Stimulated activated effector memory CD8-positive, alpha-beta T cell treated with anti-CD3 and anti-CD28 coated beads, Interleukin-12 subunit alpha, Interleukin-12 subunit beta, amount 100 ng/mL, for 72 hours (primary cell): Measurements from ENCODE around the gene MAPK12.
A peak's percentile ranks its signal among the peaks of the same experiment; 100 is the strongest.

Source experiments
- ATAC-seq: fragments of 150-1000 bp; cut with Tn5 transposase; 2 replicates; pipeline ENCODE4 v1.10.0; 2021
- DNase-seq, 2 donors: peaks; one replicate each; pipeline ENCODE4 v3.0.0; 2021 to 2022; ENCODE audit warnings: low spot score in 2 of 2
- H3K27ac Mint-ChIP-seq: one replicate; pipeline ENCODE4 v1.8.0; 2022; ENCODE audit warnings: mild to moderate bottlenecking, mixed read lengths
- H3K36me3 Mint-ChIP-seq: one replicate; pipeline ENCODE4 v1.8.0; 2022; ENCODE audit warnings: mild to moderate bottlenecking, mixed read lengths
- H3K4me1 Mint-ChIP-seq: one replicate; pipeline ENCODE4 v1.8.0; 2022; ENCODE audit warnings: mixed read lengths
- H3K4me3 Mint-ChIP-seq: one replicate; pipeline ENCODE4 v1.8.0; 2022; ENCODE audit warnings: mild to moderate bottlenecking, mixed read lengths
- H3K9me3 Mint-ChIP-seq: one replicate; pipeline ENCODE4 v1.8.0; 2022; ENCODE audit warnings: mixed read lengths

Gene MAPK12

DNA sequence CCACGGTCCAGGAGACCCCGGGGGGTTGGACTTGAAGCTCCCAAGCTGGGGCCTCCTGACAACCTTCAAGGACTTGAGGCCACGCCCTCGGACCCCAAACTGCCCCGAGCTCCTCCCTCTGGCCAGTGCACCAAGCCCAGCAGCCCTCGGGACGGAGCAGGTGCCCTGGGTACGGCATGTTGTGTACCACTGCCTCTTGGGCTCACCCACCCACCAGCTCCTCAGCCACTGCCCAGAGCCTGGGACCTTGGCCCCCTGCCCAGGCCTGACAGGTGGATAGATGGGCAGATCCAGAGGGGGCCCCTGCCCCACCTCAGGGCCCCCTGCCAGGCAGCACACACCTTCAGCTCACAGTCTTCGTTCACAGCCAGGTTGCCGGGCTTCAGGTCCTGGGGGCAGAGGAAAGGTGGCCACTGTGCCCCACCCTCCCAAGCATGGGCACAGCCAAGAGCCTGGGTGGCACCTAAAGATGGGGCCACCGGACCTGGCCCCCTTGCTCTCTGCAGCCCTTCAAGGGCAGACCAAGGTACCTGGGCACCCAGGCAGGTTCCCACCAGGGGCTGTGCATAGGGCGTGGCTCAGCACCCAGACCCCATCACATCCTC, 5.1 kb downstream of the MAPK12 start:
- no peaks in the 10 kb centered on the region for H3K36me3 Mint-ChIP-seq
- H3K4me1 Mint-ChIP-seq: no peaks in the 10 kb centered on the region
- no peak for DNase-seq
- H3K4me3 Mint-ChIP-seq: no peak overlapping the region
- no peaks in the 10 kb centered on the region for H3K9me3 Mint-ChIP-seq
- H3K27ac Mint-ChIP-seq: no peak overlapping the region
- ATAC-seq: no peak

GRCh38 chr22:50255607-50256006, 5.9 kb downstream of the MAPK12 start:
- DNase-seq (no peak), ATAC-seq (no peak)
- no peaks in the 10 kb centered on the region for H3K4me1 Mint-ChIP-seq
- no peak overlapping the region for H3K27ac Mint-ChIP-seq
- no peaks in the 10 kb centered on the region for H3K9me3 Mint-ChIP-seq
- H3K4me3 Mint-ChIP-seq: no peak overlapping the region
- no peaks in the 10 kb centered on the region for H3K36me3 Mint-ChIP-seq

DNA sequence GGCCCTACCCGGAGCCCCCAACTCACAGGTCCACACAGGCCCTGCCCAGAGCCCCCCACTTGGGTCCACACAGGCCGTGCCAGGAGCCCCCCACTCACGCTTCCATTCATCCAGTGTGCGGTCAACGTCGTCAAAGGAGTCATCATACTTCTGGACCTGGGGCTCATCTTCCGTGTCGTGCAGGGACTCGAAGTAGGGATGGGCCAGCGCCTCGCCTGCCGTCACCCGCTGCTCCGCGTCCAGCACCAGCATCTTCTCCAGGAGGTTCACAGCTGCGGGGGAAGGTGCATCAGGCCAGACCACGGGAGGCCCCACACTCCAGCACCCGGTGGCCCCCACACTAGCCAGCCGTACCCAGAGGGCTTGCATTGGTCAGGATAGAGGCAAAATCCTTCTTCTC, 6.4 kb downstream of the MAPK12 start:
- DNase-seq (no peak), ATAC-seq (no peak)
- no peaks in the 10 kb centered on the region for H3K9me3 Mint-ChIP-seq
- no peak overlapping the region for H3K27ac Mint-ChIP-seq
- H3K4me1 Mint-ChIP-seq: peaks cover 4% of the 10 kb centered on the region
- H3K4me3 Mint-ChIP-seq: no peak overlapping the region
- no peaks in the 10 kb centered on the region for H3K36me3 Mint-ChIP-seq

DNA sequence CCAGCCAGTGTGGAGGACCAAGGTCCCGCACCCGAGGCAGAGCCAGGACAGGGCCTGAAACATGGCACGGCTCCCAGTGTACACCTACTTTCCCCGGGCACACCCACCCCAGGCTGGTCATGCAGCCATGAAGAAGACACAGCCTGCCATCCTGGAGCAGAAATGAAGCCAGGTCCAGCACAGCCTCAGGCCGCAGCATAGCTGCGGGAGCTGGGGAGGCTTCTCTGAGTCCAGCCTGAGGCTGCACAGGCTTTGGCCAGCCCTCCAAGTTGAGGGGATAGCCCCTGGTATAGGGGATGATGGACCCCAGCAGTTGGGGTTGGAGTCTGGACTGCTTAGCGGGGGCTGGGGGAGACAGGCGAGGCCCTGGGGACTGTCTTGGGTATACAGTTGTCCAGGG, 7.5 kb downstream of the MAPK12 start:
- no peak for DNase-seq
- no peaks in the 10 kb centered on the region for H3K36me3 Mint-ChIP-seq
- peaks cover 6% of the 10 kb centered on the region for H3K4me1 Mint-ChIP-seq
- no peak for ATAC-seq
- no peak overlapping the region for H3K27ac Mint-ChIP-seq
- no peak overlapping the region for H3K4me3 Mint-ChIP-seq
- H3K9me3 Mint-ChIP-seq: no peaks in the 10 kb centered on the region

- H3K4me3 Mint-ChIP-seq: no peak overlapping the region
- DNase-seq: no peak
- no peak overlapping the region for H3K27ac Mint-ChIP-seq
- no peak for ATAC-seq
- H3K4me1 Mint-ChIP-seq: peaks cover 6% of the 10 kb centered on the region
- no peaks in the 10 kb centered on the region for H3K36me3 Mint-ChIP-seq
- H3K9me3 Mint-ChIP-seq: no peaks in the 10 kb centered on the region
Observed at GRCh38 chr22:50253046-50253915, 8.2 kb downstream of the MAPK12 start.

DNA sequence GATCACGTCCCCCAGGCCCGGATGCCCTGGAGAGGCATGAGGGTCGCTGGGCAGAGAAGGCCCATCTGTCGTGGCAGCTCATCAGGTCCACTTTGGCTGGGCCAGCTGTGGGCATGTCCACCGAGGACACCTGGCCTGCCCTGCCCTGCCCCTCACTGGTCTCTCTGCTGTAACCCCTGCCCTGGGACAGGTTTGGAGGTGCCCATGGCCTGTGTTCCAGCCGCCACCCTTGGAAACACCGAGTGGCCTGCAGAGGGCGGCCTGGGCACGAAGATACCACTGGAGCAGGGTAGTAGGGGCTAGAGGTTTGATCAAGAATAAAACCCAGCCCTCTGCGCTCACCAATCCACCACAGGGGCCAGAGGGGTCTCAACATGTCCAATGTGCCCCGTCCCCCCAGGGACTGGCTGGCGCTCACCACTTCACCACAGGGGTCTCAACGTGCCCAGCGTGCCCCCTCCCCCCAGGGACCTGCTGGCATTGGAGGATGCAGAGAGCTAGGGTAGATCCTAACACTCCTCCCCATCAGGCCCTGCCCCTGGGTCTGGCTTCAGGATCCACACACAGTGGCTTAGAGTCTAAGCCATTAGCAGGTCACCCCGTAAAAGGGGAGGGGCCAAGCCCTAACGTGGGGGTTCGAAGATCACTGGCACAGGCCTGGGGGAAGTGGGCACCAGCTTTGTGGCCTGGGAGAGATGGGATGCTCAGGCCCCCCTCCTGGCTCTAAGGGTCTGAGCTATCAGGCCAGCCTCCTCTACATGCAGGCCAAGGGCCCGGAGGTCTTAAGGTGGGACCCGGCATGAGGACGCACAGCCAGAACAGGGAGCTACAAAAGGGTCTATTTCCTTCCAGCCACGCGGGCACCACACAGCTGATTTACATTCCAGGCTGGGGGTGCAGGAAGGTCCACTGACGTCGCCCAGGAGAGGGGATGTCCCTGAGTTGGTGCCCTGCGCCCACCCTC, 9.1 kb downstream of the MAPK12 start:
- Mint-ChIP-seq H3K4me1 (peaks cover 13% of the 10 kb centered on the region), H3K27ac (no peak overlapping the region), H3K9me3 (no peaks in the 10 kb centered on the region), H3K4me3 (peak overlapping the region; percentile 73), H3K36me3 (peaks cover 7% of the 10 kb centered on the region)
- ATAC-seq: peak; percentile 67
- peak; percentile 46 to 80 for DNase-seq

- Mint-ChIP-seq H3K4me3 (peak overlapping the region; percentile 73), H3K9me3 (no peaks in the 10 kb centered on the region), H3K4me1 (peaks cover 17% of the 10 kb centered on the region), H3K27ac (no peak overlapping the region), H3K36me3 (peaks cover 14% of the 10 kb centered on the region)
- no peak for ATAC-seq
- DNase-seq: no peak
Observed at GRCh38 chr22:50251477-50252081, 9.9 kb downstream of the MAPK12 start.

GRCh38 chr22:50250555-50251476, 10.7 kb downstream of the MAPK12 start, which contains the start of gene HDAC10:
HDAC10 (minus strand) TSS chr22:50251265; CDS start chr22:50251032, 233 bp downstream.
- H3K4me3 Mint-ChIP-seq: peak within 1 kb of the TSS; percentile 73
- DNase-seq (peak; percentile 69 to 88), ATAC-seq (peak; percentile 84)
- peaks cover 22% of the 10 kb centered on the region for H3K4me1 Mint-ChIP-seq
- H3K9me3 Mint-ChIP-seq: no peaks in the 10 kb centered on the region
- no peak within 1 kb of the TSS for H3K27ac Mint-ChIP-seq
- H3K36me3 Mint-ChIP-seq: peaks cover 19% of the 10 kb centered on the region

DNA sequence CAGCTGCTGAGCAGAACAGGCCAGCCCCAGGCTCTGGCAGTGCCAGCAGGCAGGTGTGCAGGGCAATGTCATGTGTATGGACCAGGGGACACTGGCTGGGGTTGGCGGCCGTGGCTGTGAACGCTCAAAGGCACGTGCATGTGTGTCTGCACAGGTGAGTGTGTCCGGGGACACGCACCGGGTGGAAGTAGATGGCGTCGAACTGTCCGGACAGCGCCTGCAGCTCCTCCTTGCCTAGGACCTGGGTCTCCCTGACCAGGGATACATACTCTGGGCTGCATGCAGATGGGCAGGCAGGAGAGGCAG, 11.3 kb downstream of the MAPK12 start:
- Mint-ChIP-seq H3K4me1 (peaks cover 25% of the 10 kb centered on the region), H3K4me3 (peak overlapping the region; percentile 73), H3K27ac (no peak overlapping the region), H3K36me3 (peaks cover 20% of the 10 kb centered on the region), H3K9me3 (no peaks in the 10 kb centered on the region)
- peak in 1 of 2 donors; percentile 55 for DNase-seq
- no peak for ATAC-seq

DNA sequence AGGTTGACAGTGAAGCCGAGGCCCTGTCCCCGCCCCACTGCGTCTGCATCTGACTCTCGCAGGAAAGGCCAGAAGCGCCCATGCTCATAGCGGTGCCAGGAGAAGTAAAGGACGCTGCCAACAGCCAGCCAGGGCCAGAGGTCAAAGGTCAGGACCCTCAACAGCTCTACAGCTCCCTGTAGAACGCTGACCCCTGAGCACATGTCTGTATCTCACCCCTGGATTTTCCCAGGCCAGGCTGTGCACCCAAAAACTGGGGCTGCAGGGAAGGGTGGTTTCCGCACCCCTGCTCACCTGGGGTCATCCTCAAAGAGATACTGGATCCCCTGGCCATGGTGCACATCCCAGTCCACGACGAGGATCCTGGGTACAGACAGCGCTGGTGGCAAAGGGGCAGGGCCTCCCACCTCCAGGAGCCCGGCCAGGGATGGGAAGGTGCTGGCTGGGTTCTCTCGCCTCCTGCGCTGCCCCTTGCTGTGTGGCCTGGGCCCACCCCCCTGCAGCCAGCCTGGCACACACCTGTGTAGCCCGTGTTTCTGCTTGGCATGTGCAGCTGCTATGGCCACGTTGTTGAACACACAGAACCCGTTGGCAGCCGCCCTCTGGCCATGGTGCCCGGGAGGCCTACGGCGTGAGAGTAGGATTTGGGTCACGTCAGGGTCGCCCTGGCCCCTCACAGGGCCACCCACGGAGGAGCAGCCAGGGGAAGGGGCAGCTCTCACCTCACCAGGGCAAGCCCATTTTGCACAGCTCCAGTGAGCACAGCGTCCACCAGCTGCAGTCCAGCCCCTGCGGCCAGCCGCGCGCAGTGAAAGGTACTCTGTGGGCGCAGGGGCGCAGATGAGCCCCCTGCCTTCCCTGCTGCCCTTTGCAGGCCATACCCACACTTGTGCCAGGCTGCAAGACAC, 11.9 kb downstream of the MAPK12 start:
- H3K9me3 Mint-ChIP-seq: no peaks in the 10 kb centered on the region
- no peak overlapping the region for H3K27ac Mint-ChIP-seq
- peaks cover 26% of the 10 kb centered on the region for H3K36me3 Mint-ChIP-seq
- no peak for ATAC-seq
- no peak for DNase-seq
- peaks cover 31% of the 10 kb centered on the region for H3K4me1 Mint-ChIP-seq
- peak overlapping the region; percentile 73 for H3K4me3 Mint-ChIP-seq

DNA sequence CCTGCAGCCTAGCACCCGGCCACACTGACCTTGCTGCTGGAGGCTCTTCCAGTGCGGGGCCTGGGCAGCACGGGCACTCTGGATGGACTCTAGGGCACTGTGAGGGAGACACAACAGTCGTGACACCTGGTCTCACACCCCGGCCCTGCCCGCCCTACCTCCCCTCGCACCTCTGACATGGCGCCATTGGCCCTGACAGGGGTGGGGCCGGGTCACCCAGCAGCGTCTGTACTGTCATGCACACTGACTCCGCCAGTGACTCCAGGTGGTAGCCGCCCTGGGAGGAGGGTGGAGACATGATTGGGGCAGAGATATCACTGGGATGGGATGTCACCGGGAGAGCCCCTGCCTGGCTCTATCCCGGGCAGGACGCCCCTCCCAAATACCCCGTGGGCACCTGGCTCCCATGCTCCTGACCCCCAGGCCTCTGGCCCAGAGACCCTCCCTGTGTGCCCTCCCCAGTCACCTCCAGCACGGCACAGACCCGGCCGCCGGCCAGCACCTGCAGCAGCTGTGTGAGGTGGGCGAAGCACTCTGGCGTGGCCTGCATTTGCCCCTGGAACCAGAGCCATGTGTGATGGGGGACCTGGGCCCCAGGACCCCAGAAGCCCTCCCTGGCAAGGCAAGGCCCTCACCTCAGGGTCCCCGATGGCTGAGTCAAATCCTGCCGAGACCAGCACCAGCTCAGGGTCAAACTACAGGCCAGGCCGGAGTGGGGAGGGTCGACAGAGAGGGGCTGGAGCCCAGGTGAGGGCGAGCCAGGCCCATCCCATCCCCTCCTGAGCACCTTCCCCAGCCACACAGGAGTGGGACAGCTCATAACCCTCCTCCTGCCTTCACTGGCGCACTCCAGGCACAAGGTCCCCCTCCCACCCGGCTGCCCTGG, 13.0 kb downstream of the MAPK12 start:
- Mint-ChIP-seq H3K4me3 (peak overlapping the region; percentile 96), H3K9me3 (no peaks in the 10 kb centered on the region), H3K36me3 (peaks cover 36% of the 10 kb centered on the region), H3K27ac (peak overlapping the region; percentile 87), H3K4me1 (peaks cover 31% of the 10 kb centered on the region)
- DNase-seq (no peak), ATAC-seq (no peak)

- H3K4me1 Mint-ChIP-seq: peaks cover 31% of the 10 kb centered on the region
- ATAC-seq (peak; percentile 17), DNase-seq (peak in 1 of 2 donors; percentile 77)
- H3K36me3 Mint-ChIP-seq: peaks cover 43% of the 10 kb centered on the region
- H3K27ac Mint-ChIP-seq: peak overlapping the region; percentile 87
- H3K9me3 Mint-ChIP-seq: no peaks in the 10 kb centered on the region
- peak overlapping the region; percentile 96 for H3K4me3 Mint-ChIP-seq
Observed at GRCh38 chr22:50247748-50248147, 13.7 kb downstream of the MAPK12 start.
